Esophagus (tissue), 2 donors: ENCODE measurements around the gene FXYD2. TPM values are rescaled to one million over a fixed set of nuclear protein-coding genes. Genes with fewer than 3 reads are reported as not detected.

Experiments
- H3K27ac ChIP-seq, 2 donors: one replicate each; pipeline ENCODE4 v1.5.1; 2013; ENCODE audit warnings: low read depth in 2 of 2, mild to moderate bottlenecking in 2 of 2, inconsistent platforms in 1 of 2, low read length in 1 of 2, moderate library complexity in 1 of 2
- H3K27me3 ChIP-seq, 2 donors: one replicate each; pipeline ENCODE4 v1.6.1; 2013; ENCODE audit warnings: low read length in 2 of 2, control low read depth in 1 of 2, mild to moderate bottlenecking in 1 of 2; ENCODE audit not compliant: insufficient read depth in 2 of 2, control insufficient read depth in 1 of 2
- H3K36me3 ChIP-seq, 2 donors: one replicate each; pipeline ENCODE4 v1.6.1; 2013; ENCODE audit warnings: low read length in 1 of 2; ENCODE audit not compliant: control insufficient read depth in 2 of 2, insufficient read depth in 2 of 2
- H3K4me1 ChIP-seq, 2 donors: one replicate each; pipeline ENCODE4 v1.6.1; 2013; ENCODE audit warnings: low read length in 1 of 2; ENCODE audit not compliant: control insufficient read depth in 2 of 2, insufficient read depth in 2 of 2
- H3K4me3 ChIP-seq, 2 donors: one replicate each; pipeline ENCODE4 v1.5.1; 2013; ENCODE audit warnings: low read length in 2 of 2, mild to moderate bottlenecking in 2 of 2, low read depth in 1 of 2, moderate library complexity in 1 of 2
- H3K9me3 ChIP-seq, 2 donors: one replicate each; pipeline ENCODE4 v1.6.1; 2013; ENCODE audit warnings: mild to moderate bottlenecking in 2 of 2, low read depth in 1 of 2, low read length in 1 of 2, moderate library complexity in 1 of 2; ENCODE audit not compliant: control insufficient read depth in 2 of 2, insufficient read depth in 1 of 2
- WGBS, 2 donors: extraction: QIAGEN DNeasy Blood & Tissue Kit; methylation state at CpG; one replicate each; pipeline ENCODE4 v1.1.7; 2013; 5-methylcytosine and 5-hydroxymethylcytosine counted together
- polyA plus RNA-seq, 2 donors: library from polyadenylated mRNA; stranded (reverse); fragments of 200-250 nt; gene quantifications; one replicate each; pipeline ENCODE4 v1.2.3, GENCODE V29; 2013
- donor health status: healthy with polysubstance abuse.
- donor health status: Bipolar disorder and iron deficiency.

FXYD2 gene
- polyA plus RNA-seq, 2 donors: 0.75 to 1.0 TPM

DNA sequence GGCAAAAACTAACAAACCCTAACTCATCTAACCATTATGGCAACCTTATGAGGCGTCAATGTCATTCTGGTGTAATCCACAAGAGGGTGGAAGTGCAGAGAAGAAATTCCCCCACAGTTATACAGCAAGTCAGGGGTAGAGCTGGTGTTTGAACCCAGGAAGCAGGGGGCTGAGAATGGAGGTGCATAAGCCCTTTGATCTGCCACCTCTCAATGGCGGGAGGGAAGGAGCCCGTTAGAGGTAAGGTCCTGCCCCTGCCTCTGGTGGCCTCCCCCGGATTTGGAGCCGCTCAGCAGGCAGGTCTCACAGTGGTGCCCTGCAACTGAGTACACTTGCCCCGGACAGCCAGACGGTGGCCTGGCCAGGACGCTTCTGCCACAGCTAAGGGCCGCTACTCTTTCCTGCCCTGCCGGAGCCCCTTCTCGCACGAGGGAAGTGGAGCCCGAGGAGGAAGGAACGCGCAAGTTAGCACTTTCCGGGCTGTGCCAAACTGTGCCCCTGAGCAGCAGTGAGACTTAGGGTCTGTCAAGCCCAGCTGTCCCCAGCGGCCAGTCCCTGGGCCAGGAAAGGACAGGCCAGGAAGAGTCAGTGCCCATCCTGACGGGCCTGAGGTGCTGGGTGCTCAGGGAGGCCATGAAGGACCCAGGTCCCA, 1.1 kb downstream of the FXYD2 start:
- no peaks in the 10 kb centered on the region for H3K9me3 ChIP-seq
- H3K27ac ChIP-seq: peak overlapping the region; percentile 56 to 63
- WGBS, 2 donors: 63 to 66% methylated on average over 18 of the region's 18 CpGs
- no peaks in the 10 kb centered on the region for H3K27me3 ChIP-seq
- H3K4me3 ChIP-seq: no peak overlapping the region
- peaks cover 0 to 3% of the 10 kb centered on the region in 2 donors for H3K4me1 ChIP-seq
- H3K36me3 ChIP-seq: no peaks in the 10 kb centered on the region

DNA sequence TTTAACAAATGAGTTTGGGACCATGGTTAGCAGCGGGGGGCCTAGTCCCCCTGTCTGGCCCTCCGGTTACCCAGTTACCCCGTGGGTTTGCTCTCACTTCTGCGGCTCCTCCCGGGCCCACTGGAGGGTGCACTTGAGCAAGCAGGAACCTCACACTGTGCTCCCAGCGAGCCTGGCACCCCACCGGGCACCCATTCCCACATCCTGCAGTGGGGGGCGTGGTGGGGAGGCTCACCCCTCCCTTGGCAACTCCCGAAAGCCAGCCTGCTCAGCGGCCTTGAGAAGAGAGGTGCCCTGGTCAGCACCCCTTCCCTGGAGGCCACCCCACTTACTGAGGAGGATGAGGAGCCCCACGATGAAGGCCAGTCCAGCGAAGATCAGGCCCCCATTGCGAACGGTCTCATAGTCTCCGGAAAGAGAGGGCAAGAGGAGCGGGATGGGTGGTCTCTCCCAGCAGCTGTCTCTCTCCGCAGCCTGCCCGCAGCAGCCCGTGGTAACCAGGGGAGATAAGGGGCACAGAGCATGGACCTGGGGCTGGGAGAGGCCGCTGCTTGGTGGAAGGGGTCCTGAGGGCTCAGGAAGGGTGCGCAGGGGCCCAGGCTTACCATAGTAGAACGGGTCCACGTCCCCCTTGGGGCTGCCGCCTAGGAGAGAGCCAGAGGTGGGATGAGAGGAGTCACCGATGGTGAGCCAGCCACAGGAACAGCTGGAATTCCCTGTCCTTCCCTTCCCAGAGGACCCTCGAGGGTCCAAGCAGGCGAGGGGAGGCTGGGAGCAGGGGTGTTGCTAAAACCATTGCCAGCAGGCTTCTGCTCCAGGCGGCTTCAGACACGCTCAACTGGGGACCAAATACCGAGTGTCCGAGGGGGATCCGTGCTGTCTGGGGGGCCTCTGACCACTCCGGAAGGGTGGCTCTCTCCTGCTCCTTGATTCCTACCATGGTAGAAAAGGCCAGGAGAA, 2.2 kb downstream of the FXYD2 start:
- H3K9me3 ChIP-seq: no peaks in the 10 kb centered on the region
- no peaks in the 10 kb centered on the region for H3K36me3 ChIP-seq
- WGBS, 2 donors: 67 to 70% methylated on average over 33 of the region's 33 CpGs
- H3K27ac ChIP-seq: no peak overlapping the region
- no peaks in the 10 kb centered on the region for H3K27me3 ChIP-seq
- H3K4me3 ChIP-seq: no peak overlapping the region
- peaks cover 3 to 5% of the 10 kb centered on the region in 2 donors for H3K4me1 ChIP-seq

- WGBS, 2 donors: 72 to 85% methylated on average over 12 of the region's 12 CpGs
Measured at GRCh38 chr11:117821431-117821830, 3.1 kb downstream of the FXYD2 start.

GRCh38 chr11:117820516-117820915, 4.0 kb downstream of the FXYD2 start:
- no peak overlapping the region for H3K27ac ChIP-seq

More at GRCh38 chr11:117821431-117821830, 3.1 kb downstream of the FXYD2 start:
- no peak overlapping the region for H3K27ac ChIP-seq
- no peaks in the 10 kb centered on the region for H3K36me3 ChIP-seq
- H3K27me3 ChIP-seq: no peaks in the 10 kb centered on the region
- no peaks in the 10 kb centered on the region for H3K9me3 ChIP-seq
- peaks cover 3 to 11% of the 10 kb centered on the region in 2 donors for H3K4me1 ChIP-seq
- H3K4me3 ChIP-seq: no peak overlapping the region

GRCh38 chr11:117820071-117820470, 4.5 kb downstream of the FXYD2 start:
- Histone ChIP-seq H3K4me3 (no peak overlapping the region), H3K4me1 (peaks cover 5 to 11% of the 10 kb centered on the region in 2 donors), H3K36me3 (no peaks in the 10 kb centered on the region), H3K27me3 (no peaks in the 10 kb centered on the region), H3K9me3 (no peaks in the 10 kb centered on the region), H3K27ac (no peak overlapping the region)
- 82 to 85% methylated on average over 11 of the region's 11 CpGs for WGBS, 2 donors

More at GRCh38 chr11:117820516-117820915, 4.0 kb downstream of the FXYD2 start:
- no peaks in the 10 kb centered on the region for H3K9me3 ChIP-seq
- H3K27me3 ChIP-seq: no peaks in the 10 kb centered on the region
- H3K4me1 ChIP-seq: peaks cover 5 to 11% of the 10 kb centered on the region in 2 donors
- no peak overlapping the region for H3K4me3 ChIP-seq
- H3K36me3 ChIP-seq: no peaks in the 10 kb centered on the region
- WGBS, 2 donors: 88 to 94% methylated on average over 10 of the region's 10 CpGs

- WGBS, 2 donors: 59 to 74% methylated on average over 10 of the region's 10 CpGs
Measured at GRCh38 chr11:117819096-117820040, 5.2 kb downstream of the FXYD2 start.

DNA sequence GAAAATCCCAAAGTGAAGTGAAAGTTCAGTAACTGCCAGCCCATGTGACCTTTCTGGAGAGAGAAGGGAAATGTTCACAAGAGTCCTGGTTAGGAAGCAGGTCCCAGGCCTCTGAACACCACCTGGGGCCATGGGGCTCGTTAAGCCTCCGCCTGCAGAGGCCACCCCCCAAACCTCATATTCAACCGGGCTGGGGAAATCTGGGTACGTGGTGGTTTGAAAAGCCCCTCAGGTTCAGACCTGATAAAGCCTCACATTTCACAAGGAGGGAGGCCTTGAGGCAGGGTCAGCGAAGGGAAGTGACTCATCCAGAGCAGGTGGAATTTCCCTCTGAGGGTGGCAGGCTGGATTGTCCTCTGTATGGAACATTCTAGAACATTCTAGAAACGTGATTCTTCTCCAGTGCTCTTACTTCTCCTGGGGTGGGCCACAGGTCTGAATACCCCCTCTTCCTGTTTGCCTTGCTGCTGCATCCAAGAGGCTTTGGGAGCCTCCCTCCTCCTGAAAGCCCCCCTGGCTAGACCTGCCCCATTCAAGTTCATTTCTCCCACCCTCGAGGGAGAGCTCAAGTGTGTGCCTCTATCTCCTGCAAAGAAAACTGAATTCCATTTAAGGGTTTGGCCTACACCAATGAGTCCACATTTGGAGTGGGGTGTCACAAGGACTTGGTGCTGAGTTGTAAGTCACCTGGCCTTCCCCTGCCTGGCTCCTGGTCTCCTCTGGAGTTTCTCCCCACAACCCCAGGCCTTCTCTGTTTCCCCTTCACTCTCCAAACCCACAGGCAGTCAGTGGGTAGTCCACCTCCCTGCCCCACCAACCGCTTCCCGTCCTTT, 6.3 kb downstream of the FXYD2 start:
- no peak overlapping the region for H3K4me3 ChIP-seq
- no peaks in the 10 kb centered on the region for H3K9me3 ChIP-seq
- no peaks in the 10 kb centered on the region for H3K27me3 ChIP-seq
- peaks cover 3 to 16% of the 10 kb centered on the region in 2 donors for H3K4me1 ChIP-seq
- H3K36me3 ChIP-seq: no peaks in the 10 kb centered on the region
- WGBS, 2 donors: 51 to 57% methylated on average over 9 of the region's 9 CpGs
- peak overlapping the region in 1 of 2 donors; percentile 15 for H3K27ac ChIP-seq

More at GRCh38 chr11:117819096-117820040, 5.2 kb downstream of the FXYD2 start:
- no peaks in the 10 kb centered on the region for H3K27me3 ChIP-seq
- H3K27ac ChIP-seq: no peak overlapping the region
- no peaks in the 10 kb centered on the region for H3K36me3 ChIP-seq
- H3K4me1 ChIP-seq: peaks cover 3 to 14% of the 10 kb centered on the region in 2 donors
- H3K4me3 ChIP-seq: no peak overlapping the region
- H3K9me3 ChIP-seq: no peaks in the 10 kb centered on the region

- Histone ChIP-seq H3K27me3 (no peaks in the 10 kb centered on the region), H3K9me3 (no peaks in the 10 kb centered on the region), H3K36me3 (no peaks in the 10 kb centered on the region), H3K4me3 (no peak overlapping the region), H3K4me1 (peaks cover 3 to 16% of the 10 kb centered on the region in 2 donors), H3K27ac (peak overlapping the region in 1 of 2 donors; percentile 33)
- 11 to 14% methylated on average over 19 of the region's 19 CpGs for WGBS, 2 donors
Measured at GRCh38 chr11:117817368-117818040, 7.0 kb downstream of the FXYD2 start.
